DND-41 (cell line): ENCODE results near the gene TTC38.

Source experiments
- EZH2 ChIP-seq: IDR thresholded peaks from 3 replicates; pipeline ENCODE4 v1.6.1; 2012; ENCODE audit warnings: borderline replicate concordance, low read depth, mild to moderate bottlenecking, moderate library complexity, low read length, inconsistent platforms; ENCODE audit not compliant: severe bottlenecking
- TF ChIP-seq, protein P1 (sequence below): IDR thresholded peaks from 2 replicates; pipeline ENCODE4 v1.5.1; 2012; ENCODE audit warnings: borderline replicate concordance, low read length, moderate library complexity, mild to moderate bottlenecking; ENCODE audit not compliant: poor library complexity, severe bottlenecking; ENCODE audit errors: extremely low read depth

DNA sequence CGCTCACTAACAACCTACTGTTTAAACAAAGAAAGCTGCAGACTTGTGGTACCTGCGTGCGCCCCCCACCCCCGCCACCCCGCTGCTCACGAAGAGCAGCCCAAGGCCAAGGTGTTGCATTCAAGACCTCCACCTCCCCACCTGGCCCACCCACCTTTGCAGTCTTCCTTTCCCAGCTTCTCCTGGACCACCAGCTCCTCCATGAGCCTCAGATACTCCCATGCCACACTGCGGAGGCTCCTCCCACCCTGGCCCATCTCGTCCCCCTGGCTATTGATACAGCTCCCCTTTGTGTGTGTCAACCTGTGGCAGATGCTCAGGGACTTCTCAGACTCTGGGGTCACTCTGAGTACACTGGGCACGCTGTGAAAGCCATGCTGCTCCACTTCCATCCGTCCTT, 21.6 kb upstream of the TTC38 start:
- TF ChIP-seq, protein P1, sequence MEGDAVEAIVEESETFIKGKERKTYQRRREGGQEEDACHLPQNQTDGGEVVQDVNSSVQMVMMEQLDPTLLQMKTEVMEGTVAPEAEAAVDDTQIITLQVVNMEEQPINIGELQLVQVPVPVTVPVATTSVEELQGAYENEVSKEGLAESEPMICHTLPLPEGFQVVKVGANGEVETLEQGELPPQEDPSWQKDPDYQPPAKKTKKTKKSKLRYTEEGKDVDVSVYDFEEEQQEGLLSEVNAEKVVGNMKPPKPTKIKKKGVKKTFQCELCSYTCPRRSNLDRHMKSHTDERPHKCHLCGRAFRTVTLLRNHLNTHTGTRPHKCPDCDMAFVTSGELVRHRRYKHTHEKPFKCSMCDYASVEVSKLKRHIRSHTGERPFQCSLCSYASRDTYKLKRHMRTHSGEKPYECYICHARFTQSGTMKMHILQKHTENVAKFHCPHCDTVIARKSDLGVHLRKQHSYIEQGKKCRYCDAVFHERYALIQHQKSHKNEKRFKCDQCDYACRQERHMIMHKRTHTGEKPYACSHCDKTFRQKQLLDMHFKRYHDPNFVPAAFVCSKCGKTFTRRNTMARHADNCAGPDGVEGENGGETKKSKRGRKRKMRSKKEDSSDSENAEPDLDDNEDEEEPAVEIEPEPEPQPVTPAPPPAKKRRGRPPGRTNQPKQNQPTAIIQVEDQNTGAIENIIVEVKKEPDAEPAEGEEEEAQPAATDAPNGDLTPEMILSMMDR: no peak
- no peak for TF ChIP-seq EZH2
